ENCODE data around the gene TBL2.
"Not testable (repeated sequence)": the region's sequence is repeated elsewhere in the genome, so short reads cannot be mapped to it uniquely, and the experiment has no call there.

The TBL2 gene

DNA sequence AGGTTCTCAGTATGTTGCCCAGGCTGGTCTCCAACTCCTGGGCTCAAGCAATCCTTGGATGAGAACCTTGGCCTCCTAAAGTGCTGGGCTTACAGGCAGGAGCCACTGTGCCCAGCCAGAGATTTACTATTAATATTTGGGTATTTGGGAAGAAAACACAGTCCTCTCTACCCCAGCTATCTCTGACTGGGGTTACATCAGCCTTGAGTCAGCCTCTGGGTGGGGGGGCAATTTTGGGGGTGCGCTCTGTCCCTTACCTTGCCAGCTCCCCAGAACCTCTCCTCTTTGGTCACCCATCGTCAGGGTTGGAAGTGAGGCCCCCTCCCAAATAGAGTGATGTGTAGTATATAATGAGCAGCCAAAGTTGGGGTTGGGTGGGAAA, 44.1 kb upstream of the TBL2 start:
- no peak for TF ChIP-seq YY1 (IDR thresholded peaks at IDR 0.05; ENCODE audit: insufficient read depth, insufficient read length)
- TF ChIP-seq ZNF274 (IDR thresholded peaks at IDR 0.05; ENCODE audit: low read depth, low read length): no peak
- no peak for TF ChIP-seq SUZ12 (IDR thresholded peaks at IDR 0.05; ENCODE audit: extremely low read depth, insufficient read depth, insufficient read length)
- H3K4me3 ChIP-seq (ENCODE audit: insufficient read length, low read depth): peak overlapping the region; percentile 12
- no peak for DNase-seq (ENCODE audit: low read depth, low spot score)
- no peaks in the 10 kb centered on the region for H3K9me3 ChIP-seq (ENCODE audit: insufficient read depth, low read length)
- H3K9ac ChIP-seq (ENCODE audit: insufficient read length, low read depth): no peak overlapping the region
- peaks cover 11% of the 10 kb centered on the region for H3K27me3 ChIP-seq (ENCODE audit: insufficient read depth, insufficient read length)
- H3K4me1 ChIP-seq (ENCODE audit: insufficient read depth, insufficient read length): peaks cover 1% of the 10 kb centered on the region
- H3K36me3 ChIP-seq (ENCODE audit: insufficient read depth, insufficient read length, low read length): no peaks in the 10 kb centered on the region

DNA sequence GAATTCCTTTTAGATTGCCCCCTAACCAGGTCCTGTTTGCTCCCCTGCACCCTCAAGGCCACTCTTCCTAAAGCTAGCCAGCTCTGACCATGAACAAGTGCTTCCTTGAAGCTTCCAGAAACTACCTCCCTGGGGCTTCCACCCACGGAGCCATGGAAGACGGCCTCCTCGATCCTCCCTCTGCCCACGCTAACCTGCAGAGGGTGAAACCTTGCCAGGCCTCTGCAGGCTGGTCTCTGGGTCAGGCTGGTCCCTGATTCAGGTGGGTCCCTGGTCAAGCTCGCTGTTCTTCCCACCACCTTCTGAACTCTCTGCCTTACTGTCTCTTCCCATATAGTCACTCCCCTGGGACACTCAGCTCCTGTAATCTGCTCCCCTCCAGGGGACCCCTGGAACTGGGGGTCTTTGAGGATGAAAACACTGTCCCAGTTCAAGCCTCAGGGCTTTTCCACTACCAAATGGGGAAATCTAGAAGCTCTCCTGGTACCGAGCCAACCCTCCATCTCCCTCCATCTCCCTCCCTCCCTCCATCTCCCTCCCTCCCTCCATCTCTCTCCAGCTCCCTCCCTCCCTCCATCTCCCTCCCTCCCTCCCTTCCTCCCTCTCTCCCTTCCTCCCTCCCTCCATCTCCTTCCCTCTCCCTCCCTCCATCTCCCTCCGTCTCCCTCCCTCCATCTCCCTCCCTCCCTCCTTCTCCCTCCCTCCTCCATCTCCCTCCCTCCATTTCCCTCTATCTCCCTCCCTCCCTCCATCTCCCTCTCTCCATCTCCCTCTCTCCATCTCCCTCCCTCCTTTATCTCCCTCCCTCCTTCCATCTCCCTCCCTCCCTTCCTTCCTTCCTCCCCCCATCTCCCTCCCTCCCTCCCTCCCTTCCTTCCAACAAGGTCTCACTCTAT, 43.0 kb upstream of the TBL2 start:
- H3K9me3 ChIP-seq (ENCODE audit: insufficient read depth, low read length): no peaks in the 10 kb centered on the region
- H3K27me3 ChIP-seq (ENCODE audit: insufficient read depth, insufficient read length): peaks cover 11% of the 10 kb centered on the region
- peaks cover 1% of the 10 kb centered on the region for H3K4me1 ChIP-seq (ENCODE audit: insufficient read depth, insufficient read length)
- no peak for TF ChIP-seq SUZ12 (IDR thresholded peaks at IDR 0.05; ENCODE audit: extremely low read depth, insufficient read depth, insufficient read length)
- TF ChIP-seq ZNF274 (IDR thresholded peaks at IDR 0.05; ENCODE audit: low read depth, low read length): no peak
- no peak overlapping the region for H3K9ac ChIP-seq (ENCODE audit: insufficient read length, low read depth)
- no peak for DNase-seq (ENCODE audit: low read depth, low spot score)
- H3K4me3 ChIP-seq (ENCODE audit: insufficient read length, low read depth): no peak overlapping the region
- no peaks in the 10 kb centered on the region for H3K36me3 ChIP-seq (ENCODE audit: insufficient read depth, insufficient read length, low read length)

DNA sequence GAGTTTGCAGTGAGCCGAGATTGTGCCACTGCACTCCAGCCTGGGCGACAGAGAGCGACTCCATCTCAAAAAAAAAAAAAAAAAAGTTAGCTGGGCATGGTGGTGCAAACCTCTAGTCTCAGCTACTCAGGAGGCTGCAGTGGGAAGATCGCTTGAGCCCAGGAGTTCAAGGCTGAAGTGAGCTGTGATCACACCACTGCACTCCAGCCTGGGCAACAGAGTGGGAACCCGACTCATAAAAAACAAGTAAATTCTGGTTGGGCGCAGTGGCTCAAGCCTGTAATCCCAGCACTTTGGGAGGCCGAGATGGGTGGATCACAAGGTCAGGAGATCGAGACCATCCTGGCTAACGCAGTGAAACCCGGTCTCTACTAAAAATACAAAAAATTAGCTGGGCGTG, 41.0 kb upstream of the TBL2 start:
- H3K9me3 ChIP-seq (ENCODE audit: insufficient read depth, low read length); H3K4me3 ChIP-seq (ENCODE audit: insufficient read length, low read depth); H3K36me3 ChIP-seq (ENCODE audit: insufficient read depth, insufficient read length, low read length); H3K4me1 ChIP-seq (ENCODE audit: insufficient read depth, insufficient read length); H3K9ac ChIP-seq (ENCODE audit: insufficient read length, low read depth); DNase-seq (ENCODE audit: low read depth, low spot score): not testable (repeated sequence)
- peaks cover 11% of the 10 kb centered on the region for H3K27me3 ChIP-seq (ENCODE audit: insufficient read depth, insufficient read length)

DNA sequence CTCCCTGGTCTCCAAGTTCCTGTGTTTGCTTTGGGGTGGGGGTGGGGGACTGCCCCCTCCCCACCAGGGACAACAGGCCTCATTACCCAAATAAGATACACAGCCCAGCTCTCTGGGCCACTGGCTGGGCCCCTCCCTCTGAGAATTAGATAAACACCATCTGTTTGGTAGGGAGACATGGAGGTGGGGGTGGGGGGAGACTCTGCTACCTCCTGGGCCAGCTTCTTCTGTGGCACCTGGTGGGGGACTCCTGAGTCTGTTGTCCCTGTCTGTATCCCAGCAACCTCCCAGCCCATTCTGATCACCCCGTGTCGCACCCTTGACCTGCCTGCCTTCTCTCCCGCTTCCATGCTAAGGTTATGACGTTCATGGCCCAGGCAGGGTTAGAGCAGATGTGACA, 40.2 kb upstream of the TBL2 start:
- Histone ChIP-seq H3K9ac (ENCODE audit: insufficient read length, low read depth) (no peak overlapping the region), H3K4me3 (ENCODE audit: insufficient read length, low read depth) (no peak overlapping the region), H3K36me3 (ENCODE audit: insufficient read depth, insufficient read length, low read length) (no peaks in the 10 kb centered on the region), H3K27me3 (ENCODE audit: insufficient read depth, insufficient read length) (peaks cover 5% of the 10 kb centered on the region), H3K4me1 (ENCODE audit: insufficient read depth, insufficient read length) (peaks cover under 1% of the 10 kb centered on the region), H3K9me3 (ENCODE audit: insufficient read depth, low read length) (no peaks in the 10 kb centered on the region)
- no peak for TF ChIP-seq YY1 (IDR thresholded peaks at IDR 0.05; ENCODE audit: insufficient read depth, insufficient read length)
- TF ChIP-seq SUZ12 (IDR thresholded peaks at IDR 0.05; ENCODE audit: extremely low read depth, insufficient read depth, insufficient read length): no peak
- no peak for TF ChIP-seq ZNF274 (IDR thresholded peaks at IDR 0.05; ENCODE audit: low read depth, low read length)
- DNase-seq (ENCODE audit: low read depth, low spot score): no peak

DNA sequence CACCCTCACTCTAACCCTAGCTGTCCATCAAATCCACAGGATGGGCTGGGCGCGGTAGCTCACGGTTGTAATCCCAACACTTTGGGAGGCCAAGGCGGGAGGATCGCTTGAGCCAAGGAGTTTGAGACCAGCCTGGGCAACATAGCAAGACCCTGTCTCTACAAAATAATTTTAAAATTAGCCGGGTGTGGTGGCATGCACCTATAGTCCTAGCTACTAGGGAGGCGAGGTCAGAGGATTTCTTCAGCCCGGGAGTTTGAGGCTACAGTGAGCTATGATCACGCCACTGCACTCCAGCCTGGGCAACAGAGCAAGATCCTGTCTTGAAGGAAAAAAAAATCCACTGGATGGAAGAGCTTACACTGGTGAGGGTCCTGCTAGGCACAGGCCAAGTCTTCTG, 39.1 kb upstream of the TBL2 start:
- H3K9ac ChIP-seq (ENCODE audit: insufficient read length, low read depth); H3K27me3 ChIP-seq (ENCODE audit: insufficient read depth, insufficient read length); H3K4me1 ChIP-seq (ENCODE audit: insufficient read depth, insufficient read length); H3K4me3 ChIP-seq (ENCODE audit: insufficient read length, low read depth); H3K9me3 ChIP-seq (ENCODE audit: insufficient read depth, low read length); DNase-seq (ENCODE audit: low read depth, low spot score); H3K36me3 ChIP-seq (ENCODE audit: insufficient read depth, insufficient read length, low read length): not testable (repeated sequence)

DNA sequence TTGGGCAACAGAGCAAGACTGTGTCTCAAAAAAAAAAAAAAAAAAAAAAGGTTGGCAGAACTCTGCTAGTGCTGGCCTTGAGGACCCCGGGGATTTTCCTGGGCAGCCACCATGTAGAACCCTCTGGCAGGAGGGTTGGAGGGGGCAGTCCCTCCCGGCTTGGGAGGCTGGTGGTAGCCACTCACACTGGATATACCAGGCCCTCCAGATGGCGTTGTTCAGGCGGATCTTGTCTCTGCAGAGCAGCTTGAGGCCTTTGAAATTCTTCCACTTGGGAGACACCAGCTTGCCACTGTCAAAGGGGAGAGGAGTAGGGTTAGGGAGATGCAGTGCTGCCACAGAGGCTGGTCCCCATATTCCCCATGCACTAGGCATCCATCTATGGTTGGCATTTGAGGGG, 37.5 kb upstream of the TBL2 start:
- peaks cover 7% of the 10 kb centered on the region for H3K4me1 ChIP-seq (ENCODE audit: insufficient read depth, insufficient read length)
- no peak for DNase-seq (ENCODE audit: low read depth, low spot score)
- no peak overlapping the region for H3K4me3 ChIP-seq (ENCODE audit: insufficient read length, low read depth)
- H3K27me3 ChIP-seq (ENCODE audit: insufficient read depth, insufficient read length): no peaks in the 10 kb centered on the region
- H3K9ac ChIP-seq (ENCODE audit: insufficient read length, low read depth): no peak overlapping the region
- TF ChIP-seq YY1 (IDR thresholded peaks at IDR 0.05; ENCODE audit: insufficient read depth, insufficient read length): no peak
- TF ChIP-seq SUZ12 (IDR thresholded peaks at IDR 0.05; ENCODE audit: extremely low read depth, insufficient read depth, insufficient read length): no peak
- no peak for TF ChIP-seq ZNF274 (IDR thresholded peaks at IDR 0.05; ENCODE audit: low read depth, low read length)
- H3K9me3 ChIP-seq (ENCODE audit: insufficient read depth, low read length): no peaks in the 10 kb centered on the region
- H3K36me3 ChIP-seq (ENCODE audit: insufficient read depth, insufficient read length, low read length): no peaks in the 10 kb centered on the region

DNA sequence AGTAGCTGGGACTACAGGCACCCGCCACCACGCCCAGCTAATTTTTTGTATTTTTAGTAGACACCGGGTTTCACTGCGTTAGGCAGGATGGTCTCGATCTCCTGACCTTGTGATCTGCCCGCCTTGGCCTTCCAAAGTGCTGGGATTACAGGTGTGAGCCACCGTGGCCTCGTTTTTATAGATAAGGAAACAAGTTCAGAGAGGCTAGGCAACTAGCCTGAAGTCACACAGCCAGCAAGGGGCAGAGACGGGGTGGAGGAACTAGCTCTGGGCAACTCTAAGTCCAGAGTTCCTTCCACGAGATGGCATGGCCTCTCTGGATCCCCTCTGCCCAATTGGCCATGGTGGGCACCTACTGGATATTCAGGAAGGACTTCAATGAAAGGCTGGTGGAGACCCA, 36.6 kb upstream of the TBL2 start:
- not testable (repeated sequence) for H3K27me3 ChIP-seq (ENCODE audit: insufficient read depth, insufficient read length); H3K9ac ChIP-seq (ENCODE audit: insufficient read length, low read depth); H3K9me3 ChIP-seq (ENCODE audit: insufficient read depth, low read length); H3K4me1 ChIP-seq (ENCODE audit: insufficient read depth, insufficient read length); DNase-seq (ENCODE audit: low read depth, low spot score); H3K4me3 ChIP-seq (ENCODE audit: insufficient read length, low read depth); H3K36me3 ChIP-seq (ENCODE audit: insufficient read depth, insufficient read length, low read length)
